GM18868 (cell line): ENCODE measurements around the gene KIAA0319L.
"Not testable (repeated sequence)": the region's sequence is repeated elsewhere in the genome, so short reads cannot be mapped to it uniquely, and the experiment has no call there.

Source experiments
- ATAC-seq: cut with Tn5 transposase; IDR thresholded peaks from one replicate; pipeline ENCODE4 v1.9.1; 2021; ENCODE audit warnings: mild to moderate bottlenecking, moderate library complexity; ENCODE audit not compliant: unreplicated experiment

KIAA0319L gene

GRCh38 chr1:35557118-35557610, at the start of gene KIAA0319L:
TSS of gene KIAA0319L (minus strand) at chr1:35557403. CDS start at chr1:35554491, 2,912 bp downstream.
- peak; percentile 70 for ATAC-seq

- no peak for ATAC-seq
These were observed 48.6 kb upstream of the KIAA0319L start for GRCh38 chr1:35605867-35606182.

GRCh38 chr1:35605071-35605866, 48.1 kb upstream of the KIAA0319L start:
- ATAC-seq, result no peak

GRCh38 chr1:35603941-35604340, 46.7 kb upstream of the KIAA0319L start:
- ATAC-seq, result no peak

GRCh38 chr1:35603468-35603867, 46.3 kb upstream of the KIAA0319L start:
- no peak for ATAC-seq

- no peak for ATAC-seq
These were observed 43.4 kb upstream of the KIAA0319L start for GRCh38 chr1:35600593-35600992.

- no peak for ATAC-seq
These were observed 42.2 kb upstream of the KIAA0319L start for GRCh38 chr1:35599411-35599810.

- no peak for ATAC-seq
These were observed 41.7 kb upstream of the KIAA0319L start for GRCh38 chr1:35598895-35599294.

- ATAC-seq, result no peak
These were observed 40.7 kb upstream of the KIAA0319L start for GRCh38 chr1:35597870-35598269.

GRCh38 chr1:35595684-35596083, 38.5 kb upstream of the KIAA0319L start:
- ATAC-seq, result no peak

- ATAC-seq, result no peak
These were observed 37.0 kb upstream of the KIAA0319L start for GRCh38 chr1:35594005-35594760.

GRCh38 chr1:35592991-35593769, 36.0 kb upstream of the KIAA0319L start:
- ATAC-seq, result no peak

GRCh38 chr1:35591211-35591610, 34.0 kb upstream of the KIAA0319L start:
- no peak for ATAC-seq

- ATAC-seq, result no peak
These were observed 33.4 kb upstream of the KIAA0319L start for GRCh38 chr1:35590476-35591040.

- no peak for ATAC-seq
These were observed 32.6 kb upstream of the KIAA0319L start for GRCh38 chr1:35589516-35590427.

- no peak for ATAC-seq
These were observed 31.2 kb upstream of the KIAA0319L start for GRCh38 chr1:35588197-35588910.

- no peak for ATAC-seq
These were observed 30.5 kb upstream of the KIAA0319L start for GRCh38 chr1:35587736-35588135.

- ATAC-seq, result no peak
These were observed 29.6 kb upstream of the KIAA0319L start for GRCh38 chr1:35586808-35587207.

GRCh38 chr1:35585805-35586204, 28.6 kb upstream of the KIAA0319L start:
- ATAC-seq, result not testable (repeated sequence)
